ENCODE data around the gene CAND2. TPM values are rescaled to one million over a fixed set of nuclear protein-coding genes. Genes with fewer than 3 reads are reported as not detected.
A peak's percentile ranks its signal among the peaks of the same experiment; 100 is the strongest.

CAND2 gene
- polyA plus RNA-seq, 1 donor from 2014 or later, result 17.3 TPM

DNA sequence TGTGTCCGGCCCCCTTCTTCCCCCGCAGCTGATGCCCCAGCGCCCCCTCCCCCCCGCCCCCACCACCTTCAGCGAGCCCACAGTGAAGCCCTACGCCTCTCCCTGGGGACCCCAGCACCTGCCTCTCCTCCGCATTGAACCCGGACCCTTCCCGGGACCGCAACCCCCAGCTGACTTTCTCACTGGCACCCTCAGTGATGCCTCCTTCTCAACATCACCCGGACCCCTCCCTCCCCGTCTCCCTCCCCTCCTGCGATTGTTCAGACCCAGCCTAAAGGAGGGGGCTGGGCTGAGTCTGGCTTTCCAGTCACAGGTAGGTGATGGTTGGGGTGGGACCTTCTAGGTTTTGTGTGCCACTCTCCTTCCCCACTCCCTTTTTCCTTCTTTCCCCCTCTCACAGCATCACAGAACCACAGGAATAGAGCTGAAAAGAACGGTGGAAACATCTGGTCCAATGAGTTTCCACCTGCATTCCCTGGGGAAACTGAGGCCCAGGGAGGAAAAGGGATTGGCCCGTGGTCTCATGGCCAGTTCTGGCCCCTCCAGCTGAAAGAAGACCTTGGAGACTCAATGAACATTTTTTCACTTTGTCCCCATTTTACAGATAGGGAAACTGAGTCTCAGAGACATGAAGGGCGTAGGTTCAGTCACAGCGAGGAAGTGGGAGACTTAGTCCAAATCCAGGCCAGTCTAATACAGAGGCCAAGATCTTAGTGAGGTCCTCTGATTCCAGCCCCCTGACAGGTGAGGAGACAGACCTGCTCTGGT lies 828 bp downstream of the CAND2 start:
- peak overlapping the region; percentile 84 for H3K9ac ChIP-seq (ENCODE audit: low read length)
- no peaks in the 10 kb centered on the region for H4K20me1 ChIP-seq (ENCODE audit: insufficient read depth)
- peak overlapping the region; percentile 76 for H2AFZ ChIP-seq (ENCODE audit: low read depth, low read length)
- H3K4me3 ChIP-seq (ENCODE audit: low read length), result peak overlapping the region; percentile 75
- H3K9me3 ChIP-seq (ENCODE audit: low read length), result no peaks in the 10 kb centered on the region
- no peaks in the 10 kb centered on the region for H3F3A ChIP-seq (ENCODE audit: insufficient read depth, low read length, poor library complexity, severe bottlenecking)
- H3K27me3 ChIP-seq (ENCODE audit: insufficient read depth, low read depth, low read length), result no peaks in the 10 kb centered on the region
- H3K9me2 ChIP-seq (ENCODE audit: insufficient read depth, low read length), result no peaks in the 10 kb centered on the region
- H3K4me2 ChIP-seq (ENCODE audit: low read length), result no peak overlapping the region
- H3K79me2 ChIP-seq (replicated peaks; ENCODE audit: insufficient read depth, low read length), result no peaks in the 10 kb centered on the region
- H3K27ac ChIP-seq (ENCODE audit: low read length), result no peak overlapping the region
- H3K36me3 ChIP-seq (ENCODE audit: insufficient read depth, low read length), result no peaks in the 10 kb centered on the region
- no peak for TF ChIP-seq RAD21 (conservative IDR thresholded peaks at IDR 0.05)
- TF ChIP-seq MXI1 (conservative IDR thresholded peaks at IDR 0.05; ENCODE audit: poor library complexity, severe bottlenecking), result no peak
- TF ChIP-seq EZH2 (IDR thresholded peaks at IDR 0.05; ENCODE audit: borderline replicate concordance, insufficient read depth, low read length, poor library complexity, severe bottlenecking), result no peak
- TF ChIP-seq, protein P1, sequence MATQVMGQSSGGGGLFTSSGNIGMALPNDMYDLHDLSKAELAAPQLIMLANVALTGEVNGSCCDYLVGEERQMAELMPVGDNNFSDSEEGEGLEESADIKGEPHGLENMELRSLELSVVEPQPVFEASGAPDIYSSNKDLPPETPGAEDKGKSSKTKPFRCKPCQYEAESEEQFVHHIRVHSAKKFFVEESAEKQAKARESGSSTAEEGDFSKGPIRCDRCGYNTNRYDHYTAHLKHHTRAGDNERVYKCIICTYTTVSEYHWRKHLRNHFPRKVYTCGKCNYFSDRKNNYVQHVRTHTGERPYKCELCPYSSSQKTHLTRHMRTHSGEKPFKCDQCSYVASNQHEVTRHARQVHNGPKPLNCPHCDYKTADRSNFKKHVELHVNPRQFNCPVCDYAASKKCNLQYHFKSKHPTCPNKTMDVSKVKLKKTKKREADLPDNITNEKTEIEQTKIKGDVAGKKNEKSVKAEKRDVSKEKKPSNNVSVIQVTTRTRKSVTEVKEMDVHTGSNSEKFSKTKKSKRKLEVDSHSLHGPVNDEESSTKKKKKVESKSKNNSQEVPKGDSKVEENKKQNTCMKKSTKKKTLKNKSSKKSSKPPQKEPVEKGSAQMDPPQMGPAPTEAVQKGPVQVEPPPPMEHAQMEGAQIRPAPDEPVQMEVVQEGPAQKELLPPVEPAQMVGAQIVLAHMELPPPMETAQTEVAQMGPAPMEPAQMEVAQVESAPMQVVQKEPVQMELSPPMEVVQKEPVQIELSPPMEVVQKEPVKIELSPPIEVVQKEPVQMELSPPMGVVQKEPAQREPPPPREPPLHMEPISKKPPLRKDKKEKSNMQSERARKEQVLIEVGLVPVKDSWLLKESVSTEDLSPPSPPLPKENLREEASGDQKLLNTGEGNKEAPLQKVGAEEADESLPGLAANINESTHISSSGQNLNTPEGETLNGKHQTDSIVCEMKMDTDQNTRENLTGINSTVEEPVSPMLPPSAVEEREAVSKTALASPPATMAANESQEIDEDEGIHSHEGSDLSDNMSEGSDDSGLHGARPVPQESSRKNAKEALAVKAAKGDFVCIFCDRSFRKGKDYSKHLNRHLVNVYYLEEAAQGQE (IDR thresholded peaks at IDR 0.05; ENCODE audit: borderline replicate concordance), result no peak

DNA sequence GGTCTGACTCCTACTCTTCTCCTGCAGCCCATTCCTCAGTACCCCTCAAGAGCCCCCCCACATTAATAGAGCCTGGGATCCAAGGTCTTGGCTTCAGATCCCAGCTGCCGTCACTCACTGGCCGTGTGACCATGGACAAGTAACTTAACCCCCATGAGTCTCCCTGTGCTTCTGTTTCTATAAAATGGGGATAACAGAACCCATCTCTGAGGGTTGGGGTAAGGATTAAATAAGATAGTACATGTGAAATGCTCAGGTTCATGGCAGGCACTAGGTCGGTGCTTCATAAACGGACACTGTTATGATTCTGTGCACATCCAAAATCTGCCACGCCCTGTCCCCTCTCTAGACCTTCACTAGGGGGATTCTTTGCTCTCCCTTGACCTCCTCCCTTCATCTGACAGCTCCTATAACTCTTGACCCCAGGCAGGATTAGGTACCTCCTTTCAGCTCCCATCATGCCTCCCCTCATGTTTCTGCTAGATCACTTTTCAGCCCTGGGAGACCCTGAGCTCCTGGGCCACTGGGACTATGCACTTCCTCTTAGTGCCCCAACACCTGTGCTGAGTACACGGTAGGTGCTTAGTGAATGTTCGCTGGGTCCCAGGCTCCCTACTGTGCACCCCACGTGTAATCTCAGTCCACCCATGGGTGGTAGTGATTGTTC lies 1.5 kb downstream of the CAND2 start:
- TF ChIP-seq EZH2 (IDR thresholded peaks at IDR 0.05; ENCODE audit: borderline replicate concordance, insufficient read depth, low read length, poor library complexity, severe bottlenecking), result no peak
- H3K4me3 ChIP-seq (ENCODE audit: low read length), result no peak overlapping the region
- H3K9me2 ChIP-seq (ENCODE audit: insufficient read depth, low read length), result no peaks in the 10 kb centered on the region
- no peaks in the 10 kb centered on the region for H3K79me2 ChIP-seq (replicated peaks; ENCODE audit: insufficient read depth, low read length)
- H3K4me2 ChIP-seq (ENCODE audit: low read length), result no peak overlapping the region
- H3K27me3 ChIP-seq (ENCODE audit: insufficient read depth, low read depth, low read length), result no peaks in the 10 kb centered on the region
- H3F3A ChIP-seq (ENCODE audit: insufficient read depth, low read length, poor library complexity, severe bottlenecking), result no peaks in the 10 kb centered on the region
- H4K20me1 ChIP-seq (ENCODE audit: insufficient read depth), result no peaks in the 10 kb centered on the region
- no peaks in the 10 kb centered on the region for H3K36me3 ChIP-seq (ENCODE audit: insufficient read depth, low read length)
- no peaks in the 10 kb centered on the region for H3K9me3 ChIP-seq (ENCODE audit: low read length)
- H3K27ac ChIP-seq (ENCODE audit: low read length), result no peak overlapping the region
- H2AFZ ChIP-seq (ENCODE audit: low read depth, low read length), result no peak overlapping the region
- H3K9ac ChIP-seq (ENCODE audit: low read length), result no peak overlapping the region

DNA sequence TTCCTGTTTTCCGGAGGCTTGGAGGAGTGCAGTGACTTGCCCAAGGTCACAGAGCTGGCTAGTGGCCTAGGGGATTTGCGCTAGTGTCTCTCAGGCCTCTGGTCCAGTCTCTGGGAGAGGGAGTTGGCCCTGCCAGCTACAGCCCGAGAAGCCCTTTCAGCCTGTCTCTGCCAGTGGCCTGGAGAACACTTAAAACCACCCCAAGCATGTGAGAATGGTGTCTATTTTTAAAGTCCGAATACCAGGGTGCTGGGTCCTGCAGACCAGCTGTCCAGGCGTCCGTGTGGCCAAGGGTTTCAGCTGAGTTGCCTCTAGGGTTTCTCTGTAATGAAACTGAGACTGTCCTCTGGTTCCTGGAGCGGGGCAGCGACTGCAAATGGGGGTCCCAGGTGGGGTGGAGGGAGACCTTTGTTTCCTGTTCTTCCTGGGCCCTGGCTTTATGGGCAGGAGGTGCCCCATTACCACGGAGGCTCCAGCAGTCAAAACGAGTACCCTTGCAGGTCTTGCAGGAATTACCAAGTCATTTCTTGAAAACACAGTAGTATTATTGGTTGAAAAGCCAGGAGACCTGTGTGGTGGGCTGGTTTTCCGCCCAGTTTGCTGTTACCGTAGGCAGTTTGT lies 2.2 kb downstream of the CAND2 start:
- no peaks in the 10 kb centered on the region for H3K79me2 ChIP-seq (replicated peaks; ENCODE audit: insufficient read depth, low read length)
- no peaks in the 10 kb centered on the region for H3F3A ChIP-seq (ENCODE audit: insufficient read depth, low read length, poor library complexity, severe bottlenecking)
- H3K9ac ChIP-seq (ENCODE audit: low read length), result no peak overlapping the region
- H4K20me1 ChIP-seq (ENCODE audit: insufficient read depth), result no peaks in the 10 kb centered on the region
- H3K4me3 ChIP-seq (ENCODE audit: low read length), result no peak overlapping the region
- no peaks in the 10 kb centered on the region for H3K36me3 ChIP-seq (ENCODE audit: insufficient read depth, low read length)
- H3K4me2 ChIP-seq (ENCODE audit: low read length), result no peak overlapping the region
- H3K9me3 ChIP-seq (ENCODE audit: low read length), result no peaks in the 10 kb centered on the region
- no peak overlapping the region for H3K27ac ChIP-seq (ENCODE audit: low read length)
- H3K9me2 ChIP-seq (ENCODE audit: insufficient read depth, low read length), result no peaks in the 10 kb centered on the region
- no peak for TF ChIP-seq EZH2 (IDR thresholded peaks at IDR 0.05; ENCODE audit: borderline replicate concordance, insufficient read depth, low read length, poor library complexity, severe bottlenecking)
- TF ChIP-seq EP300 (conservative IDR thresholded peaks at IDR 0.05; ENCODE audit: poor library complexity, severe bottlenecking), result no peak
- TF ChIP-seq RAD21 (conservative IDR thresholded peaks at IDR 0.05), result no peak
- TF ChIP-seq, protein P1 (IDR thresholded peaks at IDR 0.05; ENCODE audit: borderline replicate concordance), result no peak
- TF ChIP-seq TAF1 (IDR thresholded peaks at IDR 0.05; ENCODE audit: low read depth), result no peak
- no peak for TF ChIP-seq POLR2AphosphoS5 (IDR thresholded peaks at IDR 0.05)
- no peak for TF ChIP-seq MXI1 (conservative IDR thresholded peaks at IDR 0.05; ENCODE audit: poor library complexity, severe bottlenecking)
- TF ChIP-seq, protein P2, sequence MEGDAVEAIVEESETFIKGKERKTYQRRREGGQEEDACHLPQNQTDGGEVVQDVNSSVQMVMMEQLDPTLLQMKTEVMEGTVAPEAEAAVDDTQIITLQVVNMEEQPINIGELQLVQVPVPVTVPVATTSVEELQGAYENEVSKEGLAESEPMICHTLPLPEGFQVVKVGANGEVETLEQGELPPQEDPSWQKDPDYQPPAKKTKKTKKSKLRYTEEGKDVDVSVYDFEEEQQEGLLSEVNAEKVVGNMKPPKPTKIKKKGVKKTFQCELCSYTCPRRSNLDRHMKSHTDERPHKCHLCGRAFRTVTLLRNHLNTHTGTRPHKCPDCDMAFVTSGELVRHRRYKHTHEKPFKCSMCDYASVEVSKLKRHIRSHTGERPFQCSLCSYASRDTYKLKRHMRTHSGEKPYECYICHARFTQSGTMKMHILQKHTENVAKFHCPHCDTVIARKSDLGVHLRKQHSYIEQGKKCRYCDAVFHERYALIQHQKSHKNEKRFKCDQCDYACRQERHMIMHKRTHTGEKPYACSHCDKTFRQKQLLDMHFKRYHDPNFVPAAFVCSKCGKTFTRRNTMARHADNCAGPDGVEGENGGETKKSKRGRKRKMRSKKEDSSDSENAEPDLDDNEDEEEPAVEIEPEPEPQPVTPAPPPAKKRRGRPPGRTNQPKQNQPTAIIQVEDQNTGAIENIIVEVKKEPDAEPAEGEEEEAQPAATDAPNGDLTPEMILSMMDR (IDR thresholded peaks at IDR 0.05; ENCODE audit: poor library complexity, severe bottlenecking), result no peak
- no peak for TF ChIP-seq SMC3 (conservative IDR thresholded peaks at IDR 0.05; ENCODE audit: poor library complexity)
- H3K27me3 ChIP-seq (ENCODE audit: insufficient read depth, low read depth, low read length), result no peaks in the 10 kb centered on the region
- H2AFZ ChIP-seq (ENCODE audit: low read depth, low read length), result no peak overlapping the region

All from neural cell (in vitro differentiated cells).